GM23248 (cell line): Measurements from ENCODE around the gene TK1. TPM values are rescaled to one million over a fixed set of nuclear protein-coding genes. Genes with fewer than 3 reads are reported as not detected.

Experiments used
- DNase-seq: peaks from one replicate; pipeline ENCODE4 v3.0.0-alpha.2; 2015
- H2AFZ ChIP-seq: fragments of 200-600 bp; sonication (generic); 2 replicates; pipeline ENCODE4 v1.6.1; 2016; ENCODE audit warnings: antibody characterized with exemption
- H3F3A ChIP-seq: fragments of 200-600 bp; sonication (generic); 2 replicates; pipeline ENCODE4 v1.6.1; 2016; ENCODE audit warnings: mild to moderate bottlenecking, antibody characterized with exemption, mixed run types; ENCODE audit not compliant: insufficient read depth
- H3K27ac ChIP-seq: fragments of 200-600 bp; sonication (generic); 2 replicates; pipeline ENCODE4 v1.5.1; 2016; ENCODE audit warnings: mild to moderate bottlenecking
- H3K27me3 ChIP-seq: fragments of 200-600 bp; sonication (generic); replicated peaks from 2 replicates; pipeline ENCODE4 v1.6.1; 2016; ENCODE audit warnings: mild to moderate bottlenecking; ENCODE audit not compliant: insufficient read depth
- H3K36me3 ChIP-seq: fragments of 200-600 bp; sonication (generic); 2 replicates; pipeline ENCODE4 v1.6.1; 2016; ENCODE audit warnings: low read depth, mild to moderate bottlenecking
- H3K4me1 ChIP-seq: fragments of 200-600 bp; sonication (generic); 2 replicates; pipeline ENCODE4 v1.6.1; 2016; ENCODE audit warnings: mild to moderate bottlenecking; ENCODE audit not compliant: insufficient read depth
- H3K4me2 ChIP-seq: fragments of 200-600 bp; sonication (generic); one replicate; pipeline ENCODE4 v1.6.1; 2016; ENCODE audit warnings: mild to moderate bottlenecking; ENCODE audit not compliant: unreplicated experiment
- H3K4me3 ChIP-seq: fragments of 200-600 bp; sonication (generic); 2 replicates; pipeline ENCODE4 v1.5.1; 2016; ENCODE audit warnings: mild to moderate bottlenecking
- H3K79me2 ChIP-seq: fragments of 200-600 bp; sonication (generic); 2 replicates; pipeline ENCODE4 v1.6.1; 2016; ENCODE audit warnings: mild to moderate bottlenecking; ENCODE audit not compliant: insufficient read depth
- H3K9ac ChIP-seq: fragments of 200-600 bp; sonication (generic); 2 replicates; pipeline ENCODE4 v1.6.1; 2016; ENCODE audit warnings: mild to moderate bottlenecking
- H3K9me2 ChIP-seq: fragments of 200-600 bp; sonication (generic); 2 replicates; pipeline ENCODE4 v1.6.1; 2016; ENCODE audit warnings: mixed run types, mild to moderate bottlenecking, moderate library complexity; ENCODE audit not compliant: insufficient read depth
- H3K9me3 ChIP-seq: fragments of 200-600 bp; sonication (generic); one replicate; pipeline ENCODE4 v1.6.1; 2017; ENCODE audit warnings: low read depth
- H4K20me1 ChIP-seq: fragments of 200-600 bp; sonication (generic); 2 replicates; pipeline ENCODE4 v1.6.0; 2016; ENCODE audit not compliant: insufficient read depth
- EZH2 ChIP-seq: fragments of 200-600 bp; sonication (generic); IDR thresholded peaks from 2 replicates; pipeline ENCODE4 v1.6.1; 2018; ENCODE audit warnings: antibody characterized with exemption, mild to moderate bottlenecking; ENCODE audit not compliant: insufficient read depth, poor library complexity, severe bottlenecking
- EZH2phosphoT487 ChIP-seq: fragments of 200-600 bp; sonication (generic); IDR thresholded peaks from 2 replicates; pipeline ENCODE4 v1.6.1; 2018; ENCODE audit warnings: antibody characterized with exemption, moderate library complexity, mild to moderate bottlenecking, low read depth; ENCODE audit not compliant: insufficient read depth
- WGBS, 2 experiments: methylation state at CpG; one replicate each; pipeline ENCODE4 v1.1.6; 2015 to 2017; ENCODE audit warnings: low lambda C conversion rate in 2 of 2, low coverage in 1 of 2; ENCODE audit errors: missing lambda C conversion rate in 2 of 2; 5-methylcytosine and 5-hydroxymethylcytosine counted together
- in situ Hi-C: fragments of 300-500 bp; cut with MboI; formaldehyde crosslinking; loops from 2 replicates; pipeline ENCODE4 v1.15.0; 2020
- polyA plus RNA-seq: library from polyadenylated mRNA; unstranded; fragments of >200 nt; fragmentation: Nextera tagmentation; extraction: Ambion mirVana; gene quantifications from 2 replicates; pipeline ENCODE4 v1.2.1, GENCODE V29; 2016
- small RNA-seq: library from RNA; depleted of rRNA; stranded (forward); fragments of <200 nt; gene quantifications from one replicate; pipeline ENCODE3, GENCODE V24; 2014; ENCODE audit warnings: low read depth, low replicate concordance
- total RNA-seq: library from RNA; depleted of rRNA; stranded (reverse); fragments of >200 nt; shearing (Covaris generic); gene quantifications from 2 replicates; pipeline ENCODE4 v1.2.3, GENCODE V29; 2014; rRNA removed

The TK1 gene
- total and polyA plus RNA-seq, 2 experiments from 2014 or later = 79.4 to 84.5 TPM

DNA sequence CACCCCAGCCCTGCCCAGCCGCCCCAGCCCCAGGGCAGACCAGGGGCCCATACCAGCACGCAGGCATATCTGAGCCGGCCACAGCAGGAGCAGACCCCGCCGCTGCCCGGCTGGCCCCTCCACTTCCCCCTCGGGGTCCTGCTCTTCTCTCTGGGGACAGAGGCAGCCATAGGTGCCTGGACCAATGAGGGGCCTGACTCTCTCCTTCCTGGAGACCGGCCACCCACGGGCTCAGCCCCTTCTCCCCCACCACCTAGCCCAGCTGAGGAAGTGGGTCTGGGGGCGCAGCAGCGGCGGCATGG, 62.1 kb downstream of the TK1 start:
- H3F3A ChIP-seq = no peaks in the 10 kb centered on the region; the same call in 1 of the 2 replicates

More for the DNA sequence above, 62.1 kb downstream of the TK1 start:
- in situ Hi-C loops = no loop called here
- no peak overlapping the region for H3K4me3 ChIP-seq
- no peak overlapping the region for H2AFZ ChIP-seq
- H3K36me3 ChIP-seq = no peaks in the 10 kb centered on the region
- no peak for TF ChIP-seq EZH2
- TF ChIP-seq EZH2phosphoT487 = no peak
- 0 out of 2 replicates have a peak, but pooled peaks cover 3% of the 10 kb centered on the region for H3K4me1 ChIP-seq
- no peaks in the 10 kb centered on the region for H3K9me3 ChIP-seq
- no peaks in the 10 kb centered on the region for H4K20me1 ChIP-seq
- no peak overlapping the region for H3K4me2 ChIP-seq
- no peak for DNase-seq
- H3K79me2 ChIP-seq = no peaks in the 10 kb centered on the region
- WGBS, 2 experiments = 79 to 82% methylated on average over 6 to 12 of the region's 12 CpGs
- H3K27me3 ChIP-seq = peaks cover 21% of the 10 kb centered on the region
- H3K9ac ChIP-seq = no peak overlapping the region
- no peak overlapping the region for H3K27ac ChIP-seq
- no peaks in the 10 kb centered on the region for H3K9me2 ChIP-seq

Small RNA genes within 50 kb of the gene (small RNA-seq; reads per million reads assigned to genes)
- not detected for gene AC087645.1

Other genes with a start within 250 kb of the TK1 start
- 2.3 and 4.3 TPM in 2 replicates for gene TNRC6C, start 228.3 kb downstream of the TK1 start, total RNA-seq
- 2.3 TPM in 2 replicates for gene TNRC6C, start 228.3 kb downstream of the TK1 start, polyA plus RNA-seq
- not detected in 2 replicates for gene TMC6, start 58.3 kb downstream of the TK1 start, total RNA-seq
- 0.20 TPM in 1 of 2 replicates, not detected in the other for gene TMC6, start 58.3 kb downstream of the TK1 start, polyA plus RNA-seq
- gene TMC8, start 56.3 kb downstream of the TK1 start, total RNA-seq = not detected in 2 replicates
- gene TMC8, start 56.3 kb downstream of the TK1 start, polyA plus RNA-seq = 0.09 TPM in 1 of 2 replicates, not detected in the other
- not detected in 2 replicates for gene C17orf99, start 40.7 kb downstream of the TK1 start, total RNA-seq
- not detected in 2 replicates for gene C17orf99, start 40.7 kb downstream of the TK1 start, polyA plus RNA-seq
- gene SYNGR2, start 18.5 kb downstream of the TK1 start, total RNA-seq = 6.2 and 15.4 TPM in 2 replicates
- 19.3 and 19.9 TPM in 2 replicates for gene SYNGR2, start 18.5 kb downstream of the TK1 start, polyA plus RNA-seq
- 20.4 and 22.9 TPM in 2 replicates for gene AFMID, start 310 bp upstream of the TK1 start, total RNA-seq
- gene AFMID, start 310 bp upstream of the TK1 start, polyA plus RNA-seq = 22.2 and 24.1 TPM in 2 replicates
- gene BIRC5, start 27.2 kb upstream of the TK1 start, total RNA-seq = 30.9 and 32.5 TPM in 2 replicates
- 42.3 and 44.4 TPM in 2 replicates for gene BIRC5, start 27.2 kb upstream of the TK1 start, polyA plus RNA-seq
- gene TMEM235, start 44.6 kb upstream of the TK1 start, total RNA-seq = not detected in 2 replicates
- gene TMEM235, start 44.6 kb upstream of the TK1 start, polyA plus RNA-seq = not detected in 2 replicates
- 47.8 and 50.6 TPM in 2 replicates for gene SOCS3, start 173.0 kb upstream of the TK1 start, total RNA-seq
- 31.2 and 31.5 TPM in 2 replicates for gene SOCS3, start 173.0 kb upstream of the TK1 start, polyA plus RNA-seq
- 31.4 and 32.5 TPM in 2 replicates for gene PGS1, start 191.6 kb upstream of the TK1 start, total RNA-seq
- gene PGS1, start 191.6 kb upstream of the TK1 start, polyA plus RNA-seq = 28.6 and 30.2 TPM in 2 replicates